ENCODE results near the gene JOSD1.

DNA sequence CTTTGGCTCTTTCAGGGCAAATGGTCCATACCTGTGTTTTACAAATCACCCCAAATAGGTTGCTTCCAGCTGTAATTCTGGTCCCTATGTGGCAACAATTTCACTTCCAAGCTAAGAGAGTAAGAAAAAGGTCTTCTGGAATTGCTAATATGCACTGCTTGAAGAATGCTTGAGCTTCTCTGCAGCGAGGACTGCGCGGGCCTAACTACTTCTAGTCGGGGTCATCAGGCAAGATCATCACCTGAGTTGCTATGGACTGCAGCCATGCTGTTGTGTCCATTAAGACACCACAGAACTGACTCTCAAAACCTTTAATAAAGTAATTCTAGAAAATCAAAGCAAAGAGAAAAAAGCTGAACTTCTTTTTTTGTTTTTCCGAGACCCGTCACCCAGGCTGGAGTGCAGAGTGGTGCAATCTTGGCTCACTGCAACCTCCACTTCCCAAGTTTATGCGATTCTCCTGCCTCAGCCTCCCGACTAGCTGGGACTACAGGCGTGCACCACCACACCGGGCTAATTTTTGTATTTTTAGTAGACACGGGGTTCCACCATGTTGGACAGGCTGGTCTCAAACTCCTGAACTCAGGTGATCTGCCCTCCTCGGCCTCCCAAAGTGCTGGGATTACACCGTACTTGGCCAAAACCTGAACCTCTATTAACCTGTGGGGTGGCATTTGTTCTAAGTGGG is 2.2 kb downstream of the JOSD1 start:
- TF ChIP-seq EZH2 (IDR thresholded peaks at IDR 0.05; ENCODE audit: borderline replicate concordance, insufficient read depth, low read depth, low read length, poor library complexity, severe bottlenecking): no peak
- TF ChIP-seq, protein P1, sequence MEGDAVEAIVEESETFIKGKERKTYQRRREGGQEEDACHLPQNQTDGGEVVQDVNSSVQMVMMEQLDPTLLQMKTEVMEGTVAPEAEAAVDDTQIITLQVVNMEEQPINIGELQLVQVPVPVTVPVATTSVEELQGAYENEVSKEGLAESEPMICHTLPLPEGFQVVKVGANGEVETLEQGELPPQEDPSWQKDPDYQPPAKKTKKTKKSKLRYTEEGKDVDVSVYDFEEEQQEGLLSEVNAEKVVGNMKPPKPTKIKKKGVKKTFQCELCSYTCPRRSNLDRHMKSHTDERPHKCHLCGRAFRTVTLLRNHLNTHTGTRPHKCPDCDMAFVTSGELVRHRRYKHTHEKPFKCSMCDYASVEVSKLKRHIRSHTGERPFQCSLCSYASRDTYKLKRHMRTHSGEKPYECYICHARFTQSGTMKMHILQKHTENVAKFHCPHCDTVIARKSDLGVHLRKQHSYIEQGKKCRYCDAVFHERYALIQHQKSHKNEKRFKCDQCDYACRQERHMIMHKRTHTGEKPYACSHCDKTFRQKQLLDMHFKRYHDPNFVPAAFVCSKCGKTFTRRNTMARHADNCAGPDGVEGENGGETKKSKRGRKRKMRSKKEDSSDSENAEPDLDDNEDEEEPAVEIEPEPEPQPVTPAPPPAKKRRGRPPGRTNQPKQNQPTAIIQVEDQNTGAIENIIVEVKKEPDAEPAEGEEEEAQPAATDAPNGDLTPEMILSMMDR (IDR thresholded peaks at IDR 0.05): no peak
